Suppressor macrophage treated with lipopolysaccharide for 1 hour (primary cell): ENCODE data around the gene HADHA.
A peak's percentile ranks its signal among the peaks of the same experiment; 100 is the strongest.

Source experiments
- DNase-seq, 3 donors: peaks; one replicate each; pipeline ENCODE4 v3.0.0-alpha.2; 2020 to 2022

HADHA gene

DNA sequence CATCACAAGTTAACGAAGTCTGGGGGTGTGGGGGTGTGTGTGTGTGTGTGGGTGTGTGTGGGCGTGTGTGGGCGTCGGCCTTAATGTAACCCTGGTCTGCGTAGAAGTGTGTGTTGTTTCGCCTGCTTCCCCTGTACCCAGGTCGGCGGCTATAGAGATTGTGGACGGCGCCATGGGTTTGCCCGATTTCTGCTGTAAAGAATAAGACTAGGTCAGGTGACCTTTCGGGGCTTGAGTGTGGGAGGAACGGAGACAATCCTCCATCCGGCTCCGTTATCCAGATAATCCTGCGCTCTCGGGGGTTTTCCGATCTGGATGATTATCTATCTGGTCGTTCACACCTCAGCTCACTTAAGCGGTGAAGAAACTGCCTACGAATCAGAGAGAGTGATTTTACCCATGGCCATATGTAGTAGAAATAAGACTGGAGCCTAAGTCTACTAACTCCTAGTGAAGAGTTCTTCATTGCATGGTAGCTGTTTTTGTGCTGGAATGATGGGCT is 850 bp upstream of the HADHA start:
- peak; percentile 54 to 62 (median 60) for DNase-seq

DNA sequence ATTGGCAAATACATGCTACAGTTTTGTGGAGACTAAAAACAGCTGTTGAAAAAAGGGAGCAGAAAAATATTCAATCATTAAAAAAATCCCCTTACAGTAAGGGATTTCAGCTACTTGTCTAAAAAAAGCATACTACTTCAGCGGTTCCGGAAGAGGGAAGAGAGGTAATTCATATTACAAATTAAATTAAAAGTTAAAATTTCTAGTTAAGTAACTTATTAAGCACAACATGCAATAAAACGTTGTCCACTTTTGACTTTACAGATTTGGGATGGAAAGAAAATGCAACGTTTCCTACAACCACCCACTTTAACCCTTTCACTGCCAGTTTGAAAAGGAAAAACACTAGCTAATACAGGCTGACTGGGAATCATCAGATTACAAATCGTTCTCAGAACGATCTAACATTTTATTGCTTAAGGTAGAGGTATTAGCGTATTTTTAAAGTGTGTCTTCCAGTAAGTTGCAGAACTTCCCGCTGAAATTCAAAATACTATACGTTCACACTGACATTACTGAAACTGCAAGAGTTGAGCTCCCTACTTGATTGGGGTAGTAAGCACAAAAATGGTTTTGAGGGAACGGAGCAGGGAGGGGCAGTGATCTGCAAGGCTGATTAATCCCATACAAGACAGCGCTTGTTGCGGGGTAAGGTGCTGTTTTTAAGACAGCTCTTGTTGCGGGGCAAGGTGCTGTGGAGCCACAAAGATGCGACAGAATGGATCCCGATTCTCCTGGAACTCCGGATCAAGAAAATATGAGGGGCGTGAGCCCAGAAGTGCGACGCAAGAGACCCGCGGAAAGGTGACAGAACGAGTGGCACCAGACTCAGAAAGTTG is 743 bp downstream of the HADHA start:
- DNase-seq: peak; percentile 34 to 45 (median 43)

DNA sequence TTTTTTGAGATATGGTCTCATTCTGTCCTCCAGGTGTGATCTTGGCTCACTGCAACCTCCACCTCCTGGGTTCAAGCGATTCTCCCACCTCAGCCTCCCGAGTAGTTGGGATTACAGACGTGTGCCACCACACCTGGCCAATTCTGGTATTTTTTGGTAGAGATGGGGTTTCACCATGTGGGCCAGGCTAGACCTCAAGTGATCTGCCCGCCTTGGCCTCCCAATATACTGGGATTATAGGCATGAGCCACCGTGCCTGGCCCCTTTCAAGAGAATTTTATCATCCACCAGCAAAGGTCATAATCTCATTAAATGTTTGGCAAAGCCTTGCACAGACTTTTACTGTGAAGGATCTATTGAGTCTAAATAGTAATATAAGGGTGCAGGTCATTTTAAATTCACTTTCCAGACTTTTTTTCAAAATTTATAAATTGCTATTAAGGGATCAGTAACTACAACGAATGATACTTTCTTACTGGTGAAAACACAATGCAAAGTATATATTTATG is 2.5 kb downstream of the HADHA start:
- no peak for DNase-seq

DNA sequence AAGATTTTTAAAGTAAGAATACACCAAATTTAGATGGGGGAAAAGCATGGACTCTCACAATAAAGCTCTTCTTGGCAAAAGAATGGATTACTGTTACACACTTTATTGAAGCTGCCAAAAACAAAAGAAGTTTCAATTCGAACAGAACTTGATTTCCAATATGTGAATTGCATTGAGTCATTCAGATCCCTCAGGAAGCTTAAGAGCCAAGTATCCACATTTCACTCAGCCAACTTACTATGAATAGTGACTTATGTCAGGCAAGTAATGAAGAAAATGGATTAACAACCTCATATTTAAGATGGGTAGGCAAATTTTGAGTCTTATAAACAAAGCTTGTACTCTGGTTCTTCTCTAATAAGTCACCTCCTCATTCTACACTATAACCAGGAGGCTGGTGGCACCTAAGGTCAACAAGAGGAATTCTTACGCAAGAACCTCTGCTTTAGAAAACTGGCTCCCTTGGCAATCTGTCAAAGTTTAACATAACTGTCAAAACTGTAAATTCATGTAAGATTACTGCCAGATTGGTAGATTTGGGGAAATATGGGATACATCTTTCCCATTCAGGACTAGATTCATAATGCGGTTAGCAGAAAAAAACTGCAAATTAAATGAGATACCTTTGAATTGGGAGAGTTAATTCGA is 6.0 kb downstream of the HADHA start:
- no peak for DNase-seq

DNA sequence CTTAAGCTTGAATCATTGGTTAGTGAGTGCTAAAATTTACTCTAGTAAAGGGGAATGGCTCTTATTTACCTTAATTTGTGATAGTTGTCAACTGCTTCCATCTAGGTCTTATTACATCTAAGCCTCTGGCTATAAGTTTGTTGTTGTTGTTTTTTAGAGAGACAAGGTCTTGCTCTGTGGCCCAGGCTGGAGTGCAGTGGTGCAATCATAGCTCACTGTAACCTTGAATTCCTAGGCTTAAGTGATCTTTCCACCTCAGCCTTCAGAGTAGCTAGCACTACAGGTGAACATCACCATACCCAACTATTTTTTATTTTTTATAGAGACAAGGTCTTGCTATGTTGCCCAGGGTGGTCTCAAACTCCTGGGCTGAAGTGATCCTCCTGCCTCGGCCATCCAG is 6.6 kb downstream of the HADHA start:
- no peak for DNase-seq

DNA sequence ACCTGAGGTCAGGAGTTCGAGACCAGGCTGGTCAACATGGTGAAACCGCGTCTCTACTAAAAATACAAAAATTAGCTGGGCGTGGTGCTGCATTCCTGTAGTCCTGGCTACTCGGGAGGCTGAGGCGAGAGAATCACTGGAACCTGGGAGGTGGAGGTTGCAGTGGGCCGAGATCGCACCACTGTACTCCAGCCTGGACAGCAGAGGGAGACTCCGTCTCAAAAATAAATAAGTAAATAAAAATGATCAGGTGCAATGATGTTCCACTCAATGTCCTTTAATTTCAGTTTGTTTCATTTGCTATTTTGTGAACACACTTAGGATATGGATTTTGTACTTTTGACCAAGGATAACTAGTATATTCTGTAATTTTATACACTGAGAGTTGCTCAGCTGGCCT is 9.3 kb downstream of the HADHA start:
- DNase-seq: no peak

DNA sequence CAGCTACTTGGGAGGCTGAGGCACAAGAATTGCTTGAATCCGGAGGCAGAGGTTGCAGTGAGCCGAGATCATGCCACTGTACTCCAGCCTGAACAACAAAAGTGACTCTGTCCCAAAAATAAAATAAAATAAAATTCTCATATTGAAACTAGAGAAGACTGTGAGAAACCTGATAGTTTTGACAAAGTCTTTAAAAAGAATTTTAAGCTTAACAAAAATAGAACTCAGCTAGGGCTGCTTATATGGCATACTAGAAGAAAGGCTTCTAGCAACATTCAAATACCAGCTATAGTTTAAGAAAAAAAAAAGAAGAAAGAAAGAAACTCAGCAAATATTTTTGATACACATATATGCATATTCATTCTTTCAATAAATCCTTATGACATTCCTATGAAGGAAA is 13.6 kb downstream of the HADHA start:
- DNase-seq: no peak

DNA sequence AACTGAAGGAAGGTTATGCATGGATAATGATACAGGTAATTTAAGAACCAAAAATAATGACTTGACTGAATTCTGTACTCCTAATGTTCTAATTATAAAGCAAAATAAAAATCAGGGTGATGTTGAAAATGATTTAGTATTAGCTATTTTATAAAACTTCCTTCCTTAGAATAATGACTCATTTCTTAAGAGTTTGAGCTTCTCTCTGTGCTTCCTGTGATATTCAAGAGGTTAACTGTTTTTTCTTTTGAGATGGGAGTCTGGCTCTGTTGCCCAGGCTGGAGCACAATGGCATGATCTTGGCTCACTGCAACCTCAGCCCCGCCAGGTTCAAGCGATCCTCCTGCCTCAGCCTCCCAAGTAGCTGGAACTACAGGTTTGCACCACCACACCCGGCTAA is 14.8 kb downstream of the HADHA start:
- DNase-seq: no peak

DNA sequence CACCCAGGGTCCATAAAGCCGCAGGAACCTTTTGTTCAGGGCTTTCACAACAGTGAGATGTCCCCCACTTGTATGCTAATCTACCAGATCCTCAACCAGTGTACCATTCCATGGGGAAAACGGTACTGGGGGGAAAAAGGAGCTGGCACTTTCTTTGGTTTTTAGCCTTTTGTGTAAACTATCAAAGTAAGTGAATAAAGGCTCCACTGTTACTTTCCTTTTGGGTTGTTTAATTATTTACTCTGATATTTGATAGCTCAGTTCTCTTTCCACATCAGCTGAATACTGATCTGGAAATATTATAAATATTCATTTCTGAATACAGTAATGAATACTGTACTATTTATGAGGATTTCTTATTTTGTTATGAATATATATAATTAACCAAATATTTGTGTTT is 20.3 kb downstream of the HADHA start:
- no peak for DNase-seq

DNA sequence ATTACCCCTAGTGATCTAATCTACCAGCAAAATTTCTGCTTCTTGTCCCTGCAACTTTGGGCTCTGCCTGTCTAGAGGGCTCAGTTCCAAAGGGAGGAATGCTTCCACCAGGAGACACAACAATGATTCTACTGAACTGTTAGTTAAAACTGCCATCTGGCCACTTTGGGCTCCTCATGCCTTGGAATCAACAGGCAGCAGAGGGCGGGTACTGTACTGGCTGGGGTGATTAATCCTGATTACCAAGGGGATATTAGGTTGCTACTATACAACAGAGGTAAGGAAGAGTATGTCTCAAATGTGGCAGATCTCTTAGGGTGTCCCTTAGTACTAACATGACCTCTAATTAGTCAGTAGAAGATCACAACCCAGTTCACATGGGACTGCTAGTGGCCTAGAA is 21.4 kb downstream of the HADHA start:
- DNase-seq: no peak

DNA sequence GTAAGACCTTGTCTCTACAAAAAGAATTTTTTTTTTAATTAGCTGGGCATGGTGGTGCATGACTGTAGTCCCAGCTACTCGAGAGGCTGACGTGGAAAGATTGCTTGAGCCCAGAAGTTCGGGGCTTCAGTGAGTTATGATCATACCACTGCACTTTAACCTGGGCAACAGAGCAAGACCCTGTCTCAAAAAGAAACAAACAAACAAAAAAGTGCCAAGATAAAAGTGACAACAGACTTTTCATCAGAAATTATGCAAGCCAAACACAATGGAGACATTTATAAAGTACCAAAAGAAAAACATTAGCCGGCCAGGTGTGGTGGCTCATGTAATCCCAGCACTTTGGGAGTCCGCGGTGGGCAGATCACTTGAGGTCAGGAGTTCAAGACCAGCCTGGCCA is 26.7 kb downstream of the HADHA start:
- DNase-seq: no peak

DNA sequence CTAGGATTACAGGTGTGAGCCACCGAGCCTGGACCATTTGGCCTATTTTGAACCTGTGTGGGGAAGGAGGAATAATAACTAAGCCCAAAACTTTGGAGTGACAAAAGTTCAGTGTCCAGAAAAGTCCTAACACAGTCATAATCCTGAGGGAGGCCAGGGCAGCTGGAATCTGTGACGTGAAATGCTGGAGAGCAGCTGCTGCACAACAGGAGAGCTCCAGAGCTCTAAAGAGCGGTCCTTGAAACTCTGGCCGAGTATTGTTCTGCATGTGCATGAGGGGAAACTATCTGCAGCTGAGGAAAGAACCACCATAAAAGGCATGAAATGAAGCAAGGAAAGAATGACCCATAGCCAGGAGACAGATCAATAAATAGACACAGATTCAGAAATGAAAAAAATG is 27.8 kb downstream of the HADHA start:
- DNase-seq: no peak

DNA sequence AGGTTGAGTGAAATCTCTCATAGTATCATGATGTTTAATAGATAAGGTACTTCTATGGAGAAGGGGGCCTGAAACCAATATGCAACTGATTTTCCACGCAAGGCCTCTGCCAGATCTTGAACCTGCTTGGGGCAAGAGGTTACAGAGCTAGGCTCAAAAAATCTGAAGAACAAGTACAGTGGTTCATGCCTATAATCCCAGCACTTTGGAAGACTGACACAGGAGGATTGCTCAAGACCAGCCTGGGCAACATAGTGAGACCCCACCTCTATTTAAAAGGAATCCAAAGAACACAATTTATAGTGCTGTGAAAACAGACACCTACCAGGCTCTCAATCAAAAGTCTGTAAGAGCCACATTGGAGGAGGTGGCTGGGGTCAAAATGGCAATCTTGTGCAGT is 28.6 kb downstream of the HADHA start:
- DNase-seq: no peak

DNA sequence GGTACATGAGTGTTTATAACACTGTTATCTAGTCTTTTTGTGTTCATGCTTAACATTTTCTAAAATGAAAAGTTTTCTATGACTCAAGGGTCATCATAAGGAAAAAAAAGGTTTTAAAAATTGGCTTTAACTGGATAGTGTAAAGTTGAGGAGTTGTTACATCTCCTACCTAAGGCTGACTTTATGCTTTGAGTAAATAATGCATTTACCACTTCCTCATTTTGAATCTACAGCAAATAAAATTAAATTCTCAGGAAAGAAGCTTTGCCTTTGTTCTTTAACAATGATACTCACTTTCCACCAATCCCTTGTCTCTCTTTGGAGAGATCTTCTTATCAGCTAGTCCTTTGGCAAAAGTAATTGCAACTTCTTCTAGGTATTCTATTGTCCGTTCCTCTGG is 29.7 kb downstream of the HADHA start:
- no peak for DNase-seq

DNA sequence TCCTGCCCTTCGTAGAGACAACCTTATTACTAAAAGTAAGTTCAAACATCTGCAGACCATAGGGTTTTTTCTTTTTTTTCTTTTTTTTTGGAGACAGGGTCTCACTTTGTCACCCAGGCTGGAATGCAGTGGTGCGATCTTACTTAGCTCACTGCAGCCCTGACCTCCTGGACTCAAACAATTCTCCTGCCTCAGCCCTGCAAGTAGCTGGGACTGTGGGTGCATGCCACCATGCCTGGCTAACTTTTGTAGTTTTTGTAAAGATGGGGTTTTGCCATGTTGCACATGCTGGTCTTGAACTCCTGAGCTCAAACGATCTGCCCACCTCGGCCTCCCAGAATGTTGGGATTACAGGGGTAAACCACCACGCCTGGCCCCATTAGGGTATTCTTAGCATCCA is 32.4 kb downstream of the HADHA start:
- no peak for DNase-seq

DNA sequence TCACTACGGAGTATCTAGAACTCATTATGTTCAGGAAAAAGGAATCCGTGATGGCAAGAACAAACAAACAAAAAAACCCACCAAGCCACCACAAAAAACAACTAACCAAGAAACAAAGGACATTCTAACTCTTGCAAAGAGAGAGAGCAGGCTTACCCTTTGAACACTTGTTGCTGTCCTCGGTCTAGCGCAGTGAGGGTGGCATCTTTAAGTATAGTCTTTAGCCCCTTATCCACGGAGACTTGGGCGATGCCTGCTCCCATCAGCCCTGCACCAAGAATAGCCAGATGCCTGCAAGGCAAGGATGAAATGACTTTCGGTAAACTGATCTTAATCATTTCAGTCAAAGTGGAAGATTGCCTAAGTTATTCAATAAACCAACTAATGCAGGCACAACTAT is 40.5 kb downstream of the HADHA start:
- no peak for DNase-seq

DNA sequence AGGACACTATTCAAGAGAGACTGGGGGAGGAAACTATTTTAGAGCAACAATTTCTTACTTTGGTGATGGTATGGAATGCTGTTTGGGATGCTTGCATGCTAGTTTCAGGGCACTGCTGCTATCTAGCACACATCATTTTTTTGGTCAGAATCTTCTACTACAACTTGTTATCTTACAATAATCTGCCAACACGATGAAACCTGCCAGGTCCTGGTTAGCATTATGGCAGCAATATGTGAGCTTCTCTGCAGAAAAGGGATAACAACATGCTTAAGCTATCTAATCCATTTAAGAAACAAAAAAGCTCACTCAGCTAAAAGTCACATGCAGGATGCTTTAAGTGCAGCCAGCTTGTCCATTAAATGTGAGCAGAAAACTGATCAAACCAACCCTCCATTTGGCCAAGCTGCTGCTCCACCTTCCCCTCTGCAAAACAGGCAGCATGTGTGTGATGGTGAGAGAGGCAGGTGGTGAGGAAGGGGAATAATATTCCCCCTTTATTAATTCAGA is 41.4 kb downstream of the HADHA start:
- DNase-seq: no peak

DNA sequence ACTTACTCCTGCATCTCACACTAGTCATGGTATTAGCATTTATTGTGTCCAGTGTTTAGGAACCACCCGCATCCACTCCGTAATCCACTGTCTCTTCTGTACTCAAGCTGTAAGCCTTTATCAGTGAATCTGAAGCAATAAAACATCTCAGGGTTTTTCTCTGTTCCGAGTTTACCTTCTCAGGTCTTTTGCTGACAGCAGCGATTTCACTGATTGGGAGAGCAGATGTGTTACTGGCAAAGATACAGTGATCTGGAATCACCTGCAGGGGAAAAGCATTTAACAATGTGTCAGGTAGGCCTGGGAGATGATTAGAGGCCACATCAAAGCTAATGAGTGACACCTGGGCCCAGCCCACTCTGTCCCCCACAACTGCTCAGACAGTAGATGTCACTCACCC is 46.9 kb downstream of the HADHA start:
- DNase-seq: no peak

DNA sequence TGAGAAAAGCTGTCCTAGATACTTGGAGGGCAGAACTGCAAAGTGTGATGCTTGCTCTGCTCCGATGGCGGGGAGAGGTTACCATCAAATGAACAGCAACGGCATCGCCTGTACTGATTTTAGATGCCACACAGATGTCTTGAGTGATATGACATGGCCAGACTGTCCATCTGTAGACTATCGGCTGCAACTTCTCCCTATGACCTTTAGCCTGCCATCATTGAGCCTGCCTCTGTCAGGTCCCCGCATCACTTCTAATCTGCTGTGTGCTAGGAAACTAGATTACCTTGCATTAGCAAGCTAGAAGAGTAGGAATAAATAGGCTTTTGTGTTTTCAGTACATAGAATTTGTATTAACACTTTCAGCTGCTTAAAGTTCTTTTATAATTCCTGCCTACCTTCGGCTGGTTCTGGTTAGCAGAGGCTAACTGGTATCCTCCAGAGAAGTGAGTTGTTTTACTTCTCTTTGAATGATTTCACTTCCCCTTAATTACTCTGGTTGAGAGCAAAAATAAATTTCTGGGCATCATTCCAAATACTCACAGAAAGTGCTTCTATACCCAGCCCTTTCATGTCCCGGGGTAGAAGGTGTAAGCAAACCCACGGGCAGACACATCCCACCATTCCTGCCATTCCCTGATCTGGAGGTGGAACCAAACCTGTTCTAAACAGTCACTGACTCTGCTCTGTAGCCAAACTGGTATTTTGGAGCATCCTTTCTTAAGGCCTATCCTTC is 47.6 kb downstream of the HADHA start:
- peak; percentile 44 to 74 (median 61) for DNase-seq

DNA sequence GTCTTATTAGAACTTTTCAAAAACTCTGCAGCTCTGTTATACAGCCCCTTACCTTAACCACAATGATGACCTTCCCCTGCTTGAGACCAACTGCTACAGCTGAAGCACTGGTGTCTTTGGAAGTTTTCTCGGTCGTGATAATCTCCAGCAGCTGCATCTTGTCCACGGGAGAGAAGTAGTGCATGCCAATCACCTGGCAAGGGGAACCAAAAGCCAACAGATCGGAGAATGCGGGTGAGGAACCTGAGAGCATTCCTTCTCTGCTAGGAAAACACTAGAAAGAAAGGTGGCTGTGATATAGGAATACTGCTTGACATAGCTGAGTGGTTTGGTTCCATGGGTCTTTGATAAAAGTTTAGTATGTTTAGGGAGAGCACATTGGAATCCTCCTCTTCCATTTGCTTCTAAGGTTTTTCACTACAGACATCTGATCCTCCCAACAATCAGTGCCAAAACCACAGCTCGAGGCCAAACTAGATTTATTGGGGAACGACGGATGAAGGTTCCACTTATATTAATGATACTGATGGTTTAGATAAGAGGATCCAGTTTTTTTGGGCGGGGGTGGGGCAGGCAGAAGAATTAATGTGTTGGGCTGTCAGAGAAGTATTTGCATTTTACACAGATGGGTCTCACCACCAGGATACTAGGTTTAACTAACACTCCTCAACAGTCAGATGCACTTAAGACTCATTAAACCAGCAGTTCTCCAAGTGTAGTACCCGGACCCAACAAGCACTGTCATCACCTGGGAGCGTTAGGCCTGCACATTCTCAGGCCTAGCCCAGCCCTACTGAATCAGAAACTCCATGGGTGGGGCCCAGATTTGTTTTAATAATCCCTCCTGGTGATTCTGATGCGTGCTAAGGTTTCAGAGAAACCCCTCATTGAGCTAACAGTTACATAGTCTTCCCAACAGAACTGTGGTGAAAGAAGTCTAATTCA is 49.1 kb downstream of the HADHA start:
- DNase-seq: no peak

DNA sequence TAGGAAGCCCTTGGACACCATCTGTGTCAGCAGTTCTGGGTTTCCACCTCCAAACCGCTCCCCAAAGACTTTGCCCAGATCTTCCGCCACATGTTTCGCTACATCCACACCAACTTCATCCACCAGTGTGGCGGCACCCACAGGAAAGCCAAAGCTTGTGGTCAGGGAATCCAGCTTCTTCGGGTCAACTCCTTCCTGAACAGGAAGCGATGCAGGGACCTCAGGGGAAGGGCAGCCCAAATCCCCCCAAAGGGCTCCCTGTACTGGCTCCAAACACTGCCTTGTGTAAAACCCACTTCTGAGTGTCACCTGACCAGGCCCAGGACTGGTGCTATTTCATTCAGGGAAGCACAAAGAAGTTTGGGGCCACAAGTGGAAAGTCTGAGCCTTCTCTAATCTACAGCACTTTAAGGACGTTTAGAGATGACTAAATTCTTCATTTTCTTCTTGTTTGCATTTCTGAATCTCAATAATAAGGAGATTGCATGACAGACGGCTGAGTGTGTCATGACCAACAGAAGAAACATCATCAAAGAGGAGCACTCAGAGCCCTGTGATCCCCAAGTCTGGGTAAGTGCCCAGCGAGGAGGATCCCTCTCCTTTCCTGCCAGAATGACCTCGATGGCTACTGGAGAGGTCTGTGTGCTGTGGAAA is 50.7 kb downstream of the HADHA start:
- no peak for DNase-seq
